IPS-11a (cell line): ENCODE measurements around the gene VMO1.

Source experiments
- H3K4me3 ChIP-seq: one replicate; pipeline ENCODE4 v1.5.1; 2013; ENCODE audit warnings: low read depth, low read length, control low read depth

VMO1 gene, protein sequence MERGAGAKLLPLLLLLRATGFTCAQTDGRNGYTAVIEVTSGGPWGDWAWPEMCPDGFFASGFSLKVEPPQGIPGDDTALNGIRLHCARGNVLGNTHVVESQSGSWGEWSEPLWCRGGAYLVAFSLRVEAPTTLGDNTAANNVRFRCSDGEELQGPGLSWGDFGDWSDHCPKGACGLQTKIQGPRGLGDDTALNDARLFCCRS

GRCh38 chr17:4786106-4786511 lies at the start of gene VMO1:
VMO1 (minus strand) TSS chr17:4786364; CDS start chr17:4786352, 12 bp downstream.
- no peak within 1 kb of the TSS for H3K4me3 ChIP-seq

- no peak overlapping the region for H3K4me3 ChIP-seq
Observed at GRCh38 chr17:4834681-4835020, 48.5 kb upstream of the VMO1 start.

DNA sequence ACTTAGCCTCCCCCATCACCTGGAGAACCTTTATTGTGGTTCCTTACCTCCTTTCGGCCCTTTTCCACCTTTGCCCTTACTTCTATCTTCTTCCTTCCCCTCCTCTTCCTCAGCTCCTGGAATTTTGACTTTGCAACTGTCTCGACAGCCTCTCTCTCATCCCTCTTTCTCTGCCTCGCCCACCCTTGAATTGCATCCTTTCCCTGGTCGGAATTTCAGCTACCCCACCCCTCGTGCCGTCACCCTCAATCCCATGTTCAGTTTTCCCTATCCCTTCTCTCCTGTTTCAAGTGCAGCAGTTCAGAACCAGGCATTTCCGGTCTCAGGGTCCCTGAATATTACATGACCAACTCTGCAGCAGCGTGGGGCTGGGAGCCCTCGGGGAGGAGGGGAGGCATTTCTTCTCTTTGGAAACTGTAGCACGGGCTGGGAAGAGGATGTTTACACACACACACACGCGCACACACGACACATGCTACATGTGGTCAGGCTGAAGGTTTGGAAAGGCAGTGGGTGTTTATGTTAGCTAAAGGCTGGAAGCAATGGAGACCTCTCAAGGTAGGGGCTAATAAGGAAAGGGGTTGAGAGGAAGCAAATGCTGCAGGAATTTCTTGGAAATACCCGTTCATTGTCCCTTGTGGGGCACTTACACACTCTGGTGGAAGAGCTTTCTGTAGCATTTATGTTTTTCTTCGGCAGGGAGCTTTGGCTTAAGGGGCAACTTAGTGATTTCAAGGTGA lies 47.9 kb upstream of the VMO1 start:
- H3K4me3 ChIP-seq = peak overlapping the region; percentile 74

GRCh38 chr17:4833178-4833940 lies 47.2 kb upstream of the VMO1 start, which contains the start of gene MINK1:
MINK1 (plus strand) TSS chr17:4833340; CDS start chr17:4833584, 244 bp downstream.
- peak within 1 kb of the TSS; percentile 74 for H3K4me3 ChIP-seq

GRCh38 chr17:4832829-4833177 lies 46.6 kb upstream of the VMO1 start:
- peak overlapping the region; percentile 74 for H3K4me3 ChIP-seq

GRCh38 chr17:4827399-4827798 lies 41.2 kb upstream of the VMO1 start:
- no peak overlapping the region for H3K4me3 ChIP-seq

- no peak overlapping the region for H3K4me3 ChIP-seq
Observed at GRCh38 chr17:4823373-4824089, 37.4 kb upstream of the VMO1 start.

- no peak overlapping the region for H3K4me3 ChIP-seq
Observed at GRCh38 chr17:4822835-4823234, 36.7 kb upstream of the VMO1 start.

GRCh38 chr17:4818276-4818675 lies 32.1 kb upstream of the VMO1 start:
- no peak overlapping the region for H3K4me3 ChIP-seq

- no peak overlapping the region for H3K4me3 ChIP-seq
Observed at GRCh38 chr17:4816826-4817225, 30.7 kb upstream of the VMO1 start.

GRCh38 chr17:4815043-4815675 lies 29.0 kb upstream of the VMO1 start:
- H3K4me3 ChIP-seq = no peak overlapping the region

DNA sequence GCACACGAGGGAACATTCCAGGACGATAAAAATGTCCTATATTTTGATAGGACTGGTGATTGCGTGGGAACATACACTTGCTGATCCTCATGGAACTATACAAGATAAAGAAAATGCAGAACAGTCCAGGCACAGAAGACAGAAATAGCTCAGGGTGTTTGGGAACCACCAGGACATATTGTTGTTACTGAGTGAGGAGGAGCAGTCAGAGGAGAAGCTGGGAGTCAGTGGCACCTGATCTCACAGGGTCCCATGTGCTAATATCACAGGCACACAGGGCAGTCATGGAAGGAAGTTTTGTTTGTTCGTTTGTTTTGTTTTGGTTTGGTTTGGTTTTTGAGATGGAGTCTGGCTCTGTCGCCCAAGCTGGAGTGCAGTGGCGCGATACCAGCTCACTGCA lies 26.5 kb upstream of the VMO1 start:
- H3K4me3 ChIP-seq = no peak overlapping the region

DNA sequence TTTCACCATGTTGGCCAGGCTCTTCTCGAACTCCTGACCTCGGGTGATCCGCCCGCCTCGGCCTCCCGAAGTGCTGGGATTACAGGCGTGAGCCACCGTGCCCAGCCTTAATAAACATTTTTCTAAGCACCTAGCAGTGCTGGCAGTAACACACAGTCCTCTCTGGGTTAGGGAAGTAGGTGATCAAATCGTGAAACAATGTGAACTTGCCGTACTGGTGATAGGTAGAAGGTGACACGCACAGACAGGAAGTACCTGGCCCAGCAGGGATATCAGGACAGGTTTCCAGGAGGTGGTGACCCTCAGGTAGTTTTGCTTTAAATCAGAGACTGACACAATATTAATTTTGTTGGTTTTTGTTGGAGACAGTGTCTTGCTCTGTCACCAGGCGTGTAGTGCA lies 25.3 kb upstream of the VMO1 start:
- H3K4me3 ChIP-seq = no peak overlapping the region

- H3K4me3 ChIP-seq = no peak overlapping the region
Observed at GRCh38 chr17:4810696-4811290, 24.6 kb upstream of the VMO1 start.

- no peak overlapping the region for H3K4me3 ChIP-seq
Observed at GRCh38 chr17:4808378-4808767, 22.2 kb upstream of the VMO1 start.

GRCh38 chr17:4807605-4808377 lies 21.6 kb upstream of the VMO1 start:
- H3K4me3 ChIP-seq = peak overlapping the region; percentile 54

- H3K4me3 ChIP-seq = peak within 1 kb of the TSS; percentile 72
Observed at GRCh38 chr17:4806777-4807604, 20.8 kb upstream of the VMO1 start, which contains the start of gene PLD2. PLD2 (plus strand) TSS chr17:4807152; CDS start chr17:4807773, 621 bp downstream.

GRCh38 chr17:4806456-4806776 lies 20.3 kb upstream of the VMO1 start:
- peak overlapping the region; percentile 72 for H3K4me3 ChIP-seq

DNA sequence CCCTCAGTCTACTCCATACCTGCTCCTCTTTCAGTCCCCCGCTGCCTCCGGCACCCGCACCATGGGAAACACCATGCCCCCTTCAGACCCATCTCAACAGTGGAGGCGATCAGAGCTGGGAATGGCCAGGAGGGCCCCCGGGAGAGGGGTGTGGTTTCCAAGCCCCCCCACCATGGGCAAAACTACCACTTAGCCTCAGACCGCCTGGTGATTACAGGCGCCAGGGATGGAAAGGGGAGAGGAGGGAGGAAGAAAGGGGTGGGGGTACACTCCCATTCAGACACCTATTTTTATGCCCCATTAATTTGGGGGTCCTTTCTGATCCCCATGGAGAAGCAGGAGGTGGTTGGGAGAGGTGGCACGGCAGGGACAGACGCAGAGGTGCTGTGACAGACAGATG lies 16.1 kb upstream of the VMO1 start, which contains the start of gene C17orf114:
TSS of gene C17orf114 (minus strand) at position 101 of the 400 bp plus-strand sequence.
- no peak within 1 kb of the TSS for H3K4me3 ChIP-seq
